ENCODE measurements around the gene PLCB1. TPM values are rescaled to one million over a fixed set of nuclear protein-coding genes. Genes with fewer than 3 reads are reported as not detected.
"Not testable (repeated sequence)": the region's sequence is repeated elsewhere in the genome, so short reads cannot be mapped to it uniquely, and the experiment has no call there.

PLCB1 gene
- total and polyA plus RNA-seq, 8 donors, result 8.8 to 27.7 (median 19.2) TPM

DNA sequence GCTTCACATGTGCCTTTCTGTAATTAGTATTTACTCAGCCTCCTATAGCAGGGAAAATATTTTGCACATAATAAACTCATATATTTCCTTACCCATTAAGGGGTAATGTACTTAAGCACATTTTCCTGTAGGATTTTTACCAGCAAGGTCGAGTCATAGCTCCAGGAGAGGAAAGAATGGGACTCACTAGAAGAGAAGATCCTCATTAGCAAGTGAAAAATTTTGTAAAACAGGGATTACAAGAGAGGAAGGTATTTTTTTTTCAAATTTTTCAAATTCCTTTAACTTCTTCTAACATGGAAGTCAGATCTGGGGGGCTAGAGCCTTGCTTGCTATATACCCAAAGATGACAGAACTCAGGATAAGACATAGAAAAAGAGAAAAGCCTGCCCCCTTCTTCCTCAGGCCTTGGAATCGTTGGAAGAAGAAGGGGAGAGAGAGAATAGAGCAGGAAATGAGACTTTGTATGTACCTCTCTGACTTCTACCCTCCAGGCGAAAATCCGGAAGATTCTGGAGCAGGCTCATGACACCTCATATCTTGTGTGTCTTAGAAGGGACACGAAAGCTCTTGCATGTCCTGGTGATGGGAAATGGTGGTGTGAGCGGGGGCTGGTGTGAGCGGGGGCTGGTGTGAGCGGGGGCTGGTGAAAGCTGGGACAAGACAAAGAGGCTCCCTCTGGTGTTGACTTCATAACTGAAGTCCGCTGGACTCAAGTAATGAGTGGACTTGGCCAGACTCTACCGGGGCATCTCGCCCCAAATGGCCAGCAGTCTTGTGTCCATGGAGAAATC lies 679.9 kb downstream of the PLCB1 start:
- Histone ChIP-seq H3K27ac (no peak overlapping the region), H3K9me3 (no peaks in the 10 kb centered on the region), H3K4me1 (no peaks in the 10 kb centered on the region), H3K4me3 (no peak overlapping the region), H3K27me3 (no peaks in the 10 kb centered on the region), H3K36me3 (no peaks in the 10 kb centered on the region)
- intact Hi-C loops (cut with DNase I), result no loop called here
- TF ChIP-seq, protein P1, sequence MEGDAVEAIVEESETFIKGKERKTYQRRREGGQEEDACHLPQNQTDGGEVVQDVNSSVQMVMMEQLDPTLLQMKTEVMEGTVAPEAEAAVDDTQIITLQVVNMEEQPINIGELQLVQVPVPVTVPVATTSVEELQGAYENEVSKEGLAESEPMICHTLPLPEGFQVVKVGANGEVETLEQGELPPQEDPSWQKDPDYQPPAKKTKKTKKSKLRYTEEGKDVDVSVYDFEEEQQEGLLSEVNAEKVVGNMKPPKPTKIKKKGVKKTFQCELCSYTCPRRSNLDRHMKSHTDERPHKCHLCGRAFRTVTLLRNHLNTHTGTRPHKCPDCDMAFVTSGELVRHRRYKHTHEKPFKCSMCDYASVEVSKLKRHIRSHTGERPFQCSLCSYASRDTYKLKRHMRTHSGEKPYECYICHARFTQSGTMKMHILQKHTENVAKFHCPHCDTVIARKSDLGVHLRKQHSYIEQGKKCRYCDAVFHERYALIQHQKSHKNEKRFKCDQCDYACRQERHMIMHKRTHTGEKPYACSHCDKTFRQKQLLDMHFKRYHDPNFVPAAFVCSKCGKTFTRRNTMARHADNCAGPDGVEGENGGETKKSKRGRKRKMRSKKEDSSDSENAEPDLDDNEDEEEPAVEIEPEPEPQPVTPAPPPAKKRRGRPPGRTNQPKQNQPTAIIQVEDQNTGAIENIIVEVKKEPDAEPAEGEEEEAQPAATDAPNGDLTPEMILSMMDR (IDR thresholded peaks at IDR 0.05), result no peak
- DNase-seq (no peak), ATAC-seq (no peak)

DNA sequence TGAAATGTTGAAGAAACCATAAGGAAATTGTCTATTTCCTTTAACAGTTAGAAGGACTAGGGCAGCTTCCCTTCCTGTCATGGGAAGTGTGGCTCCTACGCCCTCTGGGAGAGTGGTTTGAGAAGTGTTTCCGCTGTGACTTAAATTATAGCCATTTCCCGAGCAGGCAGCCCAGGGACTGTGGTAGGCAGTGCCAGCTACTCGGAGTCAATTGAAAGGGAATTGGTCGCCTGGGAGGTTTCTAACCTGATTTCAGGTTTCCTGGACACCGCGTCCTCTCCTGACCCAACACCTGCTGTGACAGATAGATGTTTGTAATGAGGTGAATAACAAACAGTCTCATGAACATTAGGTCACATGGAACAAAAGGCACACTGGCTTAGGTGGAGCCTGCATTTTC lies 680.8 kb downstream of the PLCB1 start:
- Histone ChIP-seq H3K4me1 (no peaks in the 10 kb centered on the region), H3K9me3 (no peaks in the 10 kb centered on the region), H3K27ac (no peak overlapping the region), H3K4me3 (no peak overlapping the region), H3K27me3 (no peaks in the 10 kb centered on the region), H3K36me3 (no peaks in the 10 kb centered on the region)
- ATAC-seq, result no peak
- TF ChIP-seq, protein P1 (IDR thresholded peaks at IDR 0.05), result no peak
- DNase-seq, result no peak
- intact Hi-C loops (cut with DNase I), result no loop called here

DNA sequence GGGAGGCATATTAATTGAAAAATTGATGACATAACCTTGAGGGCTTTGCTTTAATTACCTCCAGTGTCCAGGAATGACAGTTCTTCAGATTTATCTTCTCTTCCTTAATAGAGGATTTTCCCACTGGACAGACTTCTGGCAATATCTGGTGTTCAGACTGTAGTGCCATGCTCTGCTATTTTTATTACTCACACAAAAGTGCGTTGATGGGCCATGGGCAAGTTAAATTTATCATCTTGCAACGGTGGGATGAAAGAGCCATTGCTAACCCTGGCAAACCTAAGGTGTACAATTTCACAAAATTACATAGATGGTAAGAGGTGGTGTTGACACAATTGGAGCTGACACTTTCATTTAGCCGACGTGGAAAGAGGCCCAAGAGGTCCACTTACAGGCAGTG lies 683.1 kb downstream of the PLCB1 start:
- H3K27me3 ChIP-seq, result no peaks in the 10 kb centered on the region
- H3K36me3 ChIP-seq, result no peaks in the 10 kb centered on the region
- H3K9me3 ChIP-seq, result no peaks in the 10 kb centered on the region
- intact Hi-C loops (cut with DNase I), result no loop called here
- no peak overlapping the region for H3K4me3 ChIP-seq
- H3K4me1 ChIP-seq, result no peaks in the 10 kb centered on the region
- TF ChIP-seq, protein P1 (IDR thresholded peaks at IDR 0.05), result no peak
- ATAC-seq (no peak), DNase-seq (no peak)
- H3K27ac ChIP-seq, result no peak overlapping the region

DNA sequence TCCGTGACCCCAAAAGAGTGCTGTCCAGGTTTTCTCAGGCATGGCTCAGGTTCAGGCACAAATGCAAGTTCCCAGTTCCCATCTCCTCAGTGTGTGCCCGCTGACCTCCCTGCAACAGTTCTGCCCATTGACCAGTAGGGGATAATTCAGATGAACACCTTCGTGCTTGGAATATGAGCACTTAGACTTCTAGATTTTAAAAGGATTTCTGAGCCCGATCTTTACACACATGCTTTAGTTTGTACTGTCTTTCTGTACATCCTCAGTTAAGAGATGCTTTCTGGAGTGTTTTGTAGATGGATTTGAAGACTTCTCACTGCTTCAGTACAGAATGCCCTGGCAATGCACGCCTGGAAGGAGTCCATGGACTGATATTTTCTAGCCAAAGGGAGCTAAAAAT lies 697.2 kb downstream of the PLCB1 start:
- DNase-seq (no peak), ATAC-seq (no peak)
- H3K27ac ChIP-seq, result no peak overlapping the region
- H3K4me3 ChIP-seq, result no peak overlapping the region
- intact Hi-C loops (cut with DNase I), result no loop called here
- no peaks in the 10 kb centered on the region for H3K9me3 ChIP-seq
- no peaks in the 10 kb centered on the region for H3K27me3 ChIP-seq
- H3K36me3 ChIP-seq, result no peaks in the 10 kb centered on the region
- no peaks in the 10 kb centered on the region for H3K4me1 ChIP-seq
- TF ChIP-seq, protein P1 (IDR thresholded peaks at IDR 0.05), result no peak

DNA sequence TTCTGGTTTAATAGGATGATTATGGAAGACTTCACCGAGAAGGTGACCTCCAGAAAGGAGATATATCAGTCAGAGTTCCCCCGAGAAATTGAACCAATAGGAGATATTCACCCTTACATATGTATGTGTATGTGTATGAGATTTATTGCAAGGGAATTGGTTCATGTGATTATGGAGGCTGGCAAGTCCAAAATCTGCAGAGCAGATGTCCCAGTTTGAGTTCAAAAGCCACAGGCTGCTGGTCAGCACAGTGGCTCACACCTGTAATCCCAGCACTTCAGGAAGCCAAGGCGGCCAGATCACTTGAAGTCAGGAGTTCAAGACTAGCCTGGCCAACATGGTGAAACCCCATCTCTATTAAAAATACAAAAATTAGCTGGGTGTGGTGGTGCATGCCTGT lies 702.2 kb downstream of the PLCB1 start:
- H3K27me3 ChIP-seq; ATAC-seq; H3K9me3 ChIP-seq; H3K4me1 ChIP-seq; H3K27ac ChIP-seq; H3K4me3 ChIP-seq; DNase-seq; H3K36me3 ChIP-seq; intact Hi-C loops (cut with DNase I): not testable (repeated sequence)

DNA sequence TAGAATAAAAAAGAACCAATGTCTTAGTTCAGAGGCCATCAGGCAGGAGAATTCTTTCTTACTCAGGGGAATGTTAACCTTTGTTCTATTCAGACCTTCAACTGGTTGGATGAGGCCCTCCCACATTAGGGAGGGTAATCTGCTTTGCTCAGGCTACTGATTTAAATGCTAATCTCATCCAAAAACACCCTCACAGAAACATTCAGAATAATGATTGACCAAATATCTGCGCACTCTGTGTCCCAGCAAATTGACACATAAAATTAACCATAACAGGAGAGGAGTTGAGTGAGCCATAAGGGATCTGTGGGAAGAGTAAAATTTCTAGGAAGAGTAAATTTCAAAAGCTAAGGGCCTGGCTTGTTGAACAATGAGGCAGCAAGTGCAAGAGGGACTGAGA lies 702.8 kb downstream of the PLCB1 start:
- DNase-seq, result no peak
- ATAC-seq, result no peak
- Histone ChIP-seq H3K27ac (no peak overlapping the region), H3K4me1 (no peaks in the 10 kb centered on the region), H3K36me3 (no peaks in the 10 kb centered on the region), H3K9me3 (no peaks in the 10 kb centered on the region), H3K4me3 (no peak overlapping the region), H3K27me3 (no peaks in the 10 kb centered on the region)
- TF ChIP-seq, protein P1 (IDR thresholded peaks at IDR 0.05), result no peak
- intact Hi-C loops (cut with DNase I), result no loop called here
